GM12878 (cell line): ENCODE results near the gene TPCN1. TPM values are rescaled to one million over a fixed set of nuclear protein-coding genes. Genes with fewer than 3 reads are reported as not detected.

ENCODE experiments used
- ATAC-seq: fragments of 200-7000 bp; cut with Tn5 transposase; 3 replicates; pipeline ENCODE4 v1.9.1; 2020; ENCODE audit warnings: mild to moderate bottlenecking, moderate library complexity
- BruUV-seq: library from RNA; stranded (reverse); fragments of 400-500 nt; replicated peaks from 2 replicates; lab custom pipeline; 2021; lab: Mats Ljungman, UMichigan
- CTCF ChIA-PET: fragments of 300-600 bp; sonication (Branson Sonifier 250); formaldehyde crosslinking; extraction: SDS; loops from one replicate; lab custom pipeline; 2021; ENCODE audit warnings: inconsistent platforms; lab: Yijun Ruan, JAX
- POLR2A ChIA-PET: fragments of 350-600 bp; formaldehyde crosslinking; extraction: SDS; loops from one replicate; lab custom pipeline; 2021; ENCODE audit warnings: inconsistent platforms; lab: Charles Lee
- RAD21 ChIA-PET: fragments of 300-600 bp; sonication (Branson Sonifier 250); formaldehyde crosslinking; loops from one replicate; lab custom pipeline; 2023; ENCODE audit warnings: antibody characterized with exemption; ENCODE audit not compliant: unreplicated experiment; lab: Charles Lee
- SMC1A ChIA-PET: fragments of 300-600 bp; sonication (Branson Sonifier 250); formaldehyde crosslinking; loops from one replicate; lab custom pipeline; 2023; ENCODE audit not compliant: unreplicated experiment, uncharacterized antibody; lab: Charles Lee
- DNase-seq: peaks from one replicate; pipeline ENCODE4 v3.0.0-alpha.2; 2011; ENCODE audit warnings: low read depth, low spot score
- FAIRE-seq: peaks from 3 replicates; lab custom pipeline; 2011; peaks lifted over from hg19 to GRCh38; lab: Jason Lieb, UNC
- H2AFZ ChIP-seq: 2 replicates; pipeline ENCODE4 v1.6.0; 2011; ENCODE audit warnings: low read depth, low read length, control low read depth; ENCODE audit not compliant: control insufficient read depth
- H3K27ac ChIP-seq: 2 replicates; pipeline ENCODE4 v1.5.1; 2011; ENCODE audit warnings: control low read depth; ENCODE audit not compliant: control insufficient read depth, insufficient read depth
- H3K27me3 ChIP-seq, 2 experiments: replicated peaks in 1 of 2; 2 replicates each; pipeline versions ENCODE4 v1.6.0 to v1.6.1; 2011; ENCODE audit warnings: low read length in 1 of 2; ENCODE audit not compliant: control insufficient read depth in 2 of 2, insufficient read depth in 2 of 2
- H3K36me3 ChIP-seq, 2 experiments: 2 replicates each; pipeline ENCODE4 v1.5.1; 2011; ENCODE audit warnings: low read length in 1 of 2; ENCODE audit not compliant: control insufficient read depth in 2 of 2, insufficient read depth in 2 of 2
- H3K4me1 ChIP-seq: 2 replicates; pipeline ENCODE4 v1.6.1; 2011; ENCODE audit warnings: mild to moderate bottlenecking, low read length, moderate library complexity, mixed read lengths; ENCODE audit not compliant: control insufficient read depth, insufficient read depth
- H3K4me2 ChIP-seq: 2 replicates; pipeline ENCODE4 v1.6.0; 2011; ENCODE audit warnings: control low read depth; ENCODE audit not compliant: control insufficient read depth, insufficient read depth
- H3K4me3 ChIP-seq: fragments of 200-600 bp; sonication (generic); 2 replicates; pipeline ENCODE4 v1.5.1; 2016
- H3K79me2 ChIP-seq: 2 replicates; pipeline ENCODE4 v1.6.0; 2011; ENCODE audit warnings: low read length; ENCODE audit not compliant: control insufficient read depth, insufficient read depth
- H3K9ac ChIP-seq: 2 replicates; pipeline ENCODE4 v1.8.0; 2011; ENCODE audit warnings: low read length, control low read depth, mixed read lengths; ENCODE audit not compliant: control insufficient read depth, insufficient read depth
- H3K9me3 ChIP-seq: replicated peaks from 3 replicates; pipeline ENCODE4 v1.5.1; 2011; ENCODE audit warnings: mild to moderate bottlenecking, low read length; ENCODE audit not compliant: control insufficient read depth, insufficient read depth
- H4K20me1 ChIP-seq: 2 replicates; pipeline ENCODE4 v1.6.0; 2011; ENCODE audit not compliant: control insufficient read depth, insufficient read depth
- CEBPZ ChIP-seq: fragments of 150-350 bp; IDR thresholded peaks from 2 replicates; pipeline ENCODE4 v1.6.1; 2016; ENCODE audit warnings: low read depth, low read length
- EED ChIP-seq: sonication (generic); IDR thresholded peaks from 2 replicates; pipeline ENCODE4 v1.6.1; 2016; ENCODE audit warnings: antibody characterized with exemption, low read depth
- IKZF2 ChIP-seq, 2 experiments: fragments of 450-650 bp; IDR thresholded peaks; 2 replicates each; pipeline ENCODE4 v1.6.1; 2017; ENCODE audit warnings: mild to moderate bottlenecking in 2 of 2, moderate library complexity in 2 of 2
- SREBF1 ChIP-seq: IDR thresholded peaks from 2 replicates; pipeline ENCODE4 v1.6.1; 2012; ENCODE audit warnings: mild to moderate bottlenecking, low read length
- SUZ12 ChIP-seq: fragments of 200-600 bp; sonication (generic); IDR thresholded peaks from one replicate; pipeline ENCODE4 v1.6.1; 2018; ENCODE audit warnings: antibody characterized with exemption, mild to moderate bottlenecking; ENCODE audit not compliant: unreplicated experiment
- TCF3 ChIP-seq: IDR thresholded peaks from 2 replicates; pipeline ENCODE4 v1.6.1; 2012; ENCODE audit warnings: low read depth, mild to moderate bottlenecking, low read length, borderline replicate concordance; ENCODE audit not compliant: insufficient read depth
- ZBTB40 ChIP-seq: fragments of 450-650 bp; IDR thresholded peaks from 2 replicates; pipeline ENCODE4 v1.6.1; 2016; ENCODE audit warnings: mild to moderate bottlenecking, moderate library complexity, borderline replicate concordance
- ZNF687 ChIP-seq: fragments of 450-650 bp; IDR thresholded peaks from 2 replicates; pipeline ENCODE4 v1.6.1; 2017; ENCODE audit warnings: mild to moderate bottlenecking, moderate library complexity
- WGBS: methylation state at CpG from one replicate; pipeline ENCODE4 v1.1.6; 2016; ENCODE audit warnings: low lambda C conversion rate; ENCODE audit not compliant: insufficient replicate concordance, insufficient coverage; ENCODE audit errors: missing lambda C conversion rate; 5-methylcytosine and 5-hydroxymethylcytosine counted together
- in situ Hi-C: fragments of 300-500 bp; cut with MboI; formaldehyde crosslinking; loops from 9 replicates; pipeline ENCODE4 v1.14.3; 2018; ENCODE audit warnings: mixed read lengths
- intact Hi-C: fragments of 100-400 bp; cut with micrococcal nuclease; formaldehyde crosslinking; loops from one replicate; pipeline ENCODE4 v1.14.2; 2022; ENCODE audit not compliant: unreplicated experiment
- polyA plus RNA-seq, 11 experiments: library from polyadenylated mRNA; depleted of rRNA in 4 of 11; unstranded in 6 of 11; stranded (reverse) in 5 of 11; fragments of >200 nt; fragmentation: Nextera tagmentation in 4 of 11; fragmentation: Illumina TruSeq in 1 of 11; extraction: Ambion mirVana in 4 of 11; extraction: Trizol in 1 of 11; gene quantifications; 1 replicate in 1 of 11; 2 replicates in 10 of 11; pipeline versions ENCODE4 v1.2.1 to v1.2.3, GENCODE V29; 2011 to 2016; ENCODE audit warnings: inconsistent platforms in 2 of 11, missing spikeins in 2 of 11, low read depth in 1 of 11
- total RNA-seq, 4 experiments: library from RNA; depleted of rRNA in 3 of 4; stranded (reverse); fragments of >200 nt in 3 of 4; fragmentation: Illumina TruSeq in 1 of 4; extraction: Trizol in 1 of 4; gene quantifications; 2 replicates each; pipeline versions ENCODE4 v1.2.1 to v1.2.3, GENCODE V29; 2013 to 2021

TPCN1 gene
- total and polyA plus RNA-seq, 10 of the 15 experiments (the other 5 are each of a cell fraction or from before 2014, with no cell fraction given): 0.79 to 30.9 (median 19.4) TPM

GRCh38 chr12:113203852-113204760 lies 17.2 kb upstream of the TPCN1 start:
- Histone ChIP-seq H2AFZ (no peak overlapping the region), H3K27me3 (no peaks in the 10 kb centered on the region), H3K36me3 (no peaks in the 10 kb centered on the region), H3K9ac (no peak overlapping the region), H3K79me2 (no peaks in the 10 kb centered on the region), H4K20me1 (no peaks in the 10 kb centered on the region), H3K9me3 (no peaks in the 10 kb centered on the region), H3K27ac (peak overlapping the region; percentile 27), H3K4me2 (no peak overlapping the region), H3K4me3 (no peak overlapping the region), H3K4me1 (peaks cover 34% of the 10 kb centered on the region)
- 84% methylated on average over 8 of the region's 8 CpGs for WGBS
- FAIRE-seq: no peak
- intact Hi-C loops: no loop called here
- in situ Hi-C loops: loop anchor here (25.0 kb wide), 1 partner anchor 1767 kb away; no protein-coding TSS in a partner anchor
- SMC1A ChIA-PET: interaction anchor here (0.5 to 6.1 kb wide), 10 partner anchors 9 to 108 kb away, joined by 3 to 50 read pairs (median 6); partner anchors contain the start of gene TPCN1
- no TSS peak for BruUV-seq
- CTCF ChIA-PET: interaction anchor here (0.8 to 3.5 kb wide), 12 partner anchors 9 to 221 kb away, joined by 3 to 15 read pairs (median 3); partner anchors contain the start of genes DDX54, RITA1 and SDSL
- POLR2A ChIA-PET: interaction anchor here (0.6 to 3.4 kb wide), 14 partner anchors 8 to 122 kb away, joined by 3 to 30 read pairs (median 3); partner anchors contain the start of gene TPCN1
- peak; percentile 0; the same call in 1 of the 3 replicates for ATAC-seq
- no peak for DNase-seq
- RAD21 ChIA-PET: interaction anchor here (0.6 to 3.3 kb wide), 10 partner anchors 13 to 221 kb away, joined by 3 to 33 read pairs (median 4); partner anchors contain the start of gene TPCN1
- TF ChIP-seq SREBF1: no peak
- 0 out of 2 replicates have a peak, but pooled peaks have one; percentile 54 for TF ChIP-seq EED
- TF ChIP-seq ZBTB40: peak; percentile 83
- peak; percentile 40; the same call in 1 of the 2 replicates for TF ChIP-seq TCF3
- no peak for TF ChIP-seq SUZ12
- 0 out of 2 replicates have a peak, but pooled peaks have one; percentile 12 for TF ChIP-seq ZNF687
- TF ChIP-seq CEBPZ: no peak
- TF ChIP-seq IKZF2 (IDR thresholded peaks at IDR 0.05): peak; percentile 48 to 52; a peak in 2 of 4 replicates
